ENCODE measurements around the gene ERC1.

DNA sequence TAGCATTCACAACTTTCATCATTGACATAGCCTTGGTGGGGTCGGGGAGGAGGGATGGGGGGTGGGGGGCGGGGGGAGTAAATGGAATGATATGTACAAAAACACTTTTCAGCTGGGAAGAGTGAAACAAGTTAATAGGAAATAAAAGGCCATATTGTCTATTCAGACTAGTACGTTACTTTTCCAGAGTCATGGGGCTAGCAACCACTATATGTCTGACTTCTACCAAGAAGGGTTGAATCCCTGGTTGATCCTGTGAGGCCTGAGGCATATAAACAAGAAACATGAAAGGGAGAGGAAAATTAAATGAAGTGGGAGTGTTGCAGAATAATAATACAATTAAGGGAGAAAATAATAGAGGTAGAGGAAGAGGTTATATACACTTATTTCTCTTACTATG is 225.5 kb downstream of the ERC1 start:
- TF ChIP-seq POLR2A (IDR thresholded peaks at IDR 0.05) = no peak
- TF ChIP-seq, protein P1, sequence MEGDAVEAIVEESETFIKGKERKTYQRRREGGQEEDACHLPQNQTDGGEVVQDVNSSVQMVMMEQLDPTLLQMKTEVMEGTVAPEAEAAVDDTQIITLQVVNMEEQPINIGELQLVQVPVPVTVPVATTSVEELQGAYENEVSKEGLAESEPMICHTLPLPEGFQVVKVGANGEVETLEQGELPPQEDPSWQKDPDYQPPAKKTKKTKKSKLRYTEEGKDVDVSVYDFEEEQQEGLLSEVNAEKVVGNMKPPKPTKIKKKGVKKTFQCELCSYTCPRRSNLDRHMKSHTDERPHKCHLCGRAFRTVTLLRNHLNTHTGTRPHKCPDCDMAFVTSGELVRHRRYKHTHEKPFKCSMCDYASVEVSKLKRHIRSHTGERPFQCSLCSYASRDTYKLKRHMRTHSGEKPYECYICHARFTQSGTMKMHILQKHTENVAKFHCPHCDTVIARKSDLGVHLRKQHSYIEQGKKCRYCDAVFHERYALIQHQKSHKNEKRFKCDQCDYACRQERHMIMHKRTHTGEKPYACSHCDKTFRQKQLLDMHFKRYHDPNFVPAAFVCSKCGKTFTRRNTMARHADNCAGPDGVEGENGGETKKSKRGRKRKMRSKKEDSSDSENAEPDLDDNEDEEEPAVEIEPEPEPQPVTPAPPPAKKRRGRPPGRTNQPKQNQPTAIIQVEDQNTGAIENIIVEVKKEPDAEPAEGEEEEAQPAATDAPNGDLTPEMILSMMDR (IDR thresholded peaks at IDR 0.05) = no peak

Data from tibial nerve (tissue), 3 donors.